Esophagus muscularis mucosa (tissue), 4 donors: ENCODE data around the gene GPATCH3.

Experiments
- CTCF ChIP-seq, 3 experiments: fragments of 200-600 bp in 2 of 3; fragments of 450-650 bp in 1 of 3; sonication (generic) in 2 of 3; IDR thresholded peaks; one replicate each; pipeline ENCODE4 v1.5.1; 2017 to 2019; ENCODE audit warnings: antibody characterized with exemption in 3 of 3, mild to moderate bottlenecking in 2 of 3, moderate library complexity in 1 of 3
- EP300 ChIP-seq: sonication (generic); formaldehyde crosslinking; IDR thresholded peaks from one replicate; pipeline ENCODE4 v1.6.1; 2017; ENCODE audit warnings: antibody characterized with exemption
- POLR2A ChIP-seq: fragments of 450-650 bp; IDR thresholded peaks from one replicate; pipeline ENCODE4 v1.6.1; 2017; ENCODE audit warnings: antibody characterized with exemption, moderate library complexity, mild to moderate bottlenecking, low read depth
- POLR2AphosphoS5 ChIP-seq, 2 donors: sonication (generic); formaldehyde crosslinking; IDR thresholded peaks; one replicate each; pipeline ENCODE4 v1.6.1; 2017; ENCODE audit warnings: antibody characterized with exemption in 2 of 2

GRCh38 chr1:26856181-26856580, 44.1 kb downstream of the GPATCH3 start:
- TF ChIP-seq POLR2A (no peak), CTCF (IDR thresholded peaks at IDR 0.05) (no peak), POLR2AphosphoS5 (IDR thresholded peaks at IDR 0.05) (no peak), EP300 (no peak)
